HG02884 (cell line): ENCODE results near the gene TNFAIP6.
"Not testable (repeated sequence)": the region's sequence is repeated elsewhere in the genome, so short reads cannot be mapped to it uniquely, and the experiment has no call there.

ENCODE experiments used
- ATAC-seq: cut with Tn5 transposase; IDR thresholded peaks from one replicate; pipeline ENCODE4 v1.9.1; 2021; ENCODE audit warnings: mild to moderate bottlenecking, moderate library complexity; ENCODE audit not compliant: unreplicated experiment

Gene TNFAIP6

GRCh38 chr2:151357359-151357758 lies at the start of gene TNFAIP6:
Gene TNFAIP6, plus strand, starts transcription at chr2:151357592. Its CDS starts 75 bp downstream, at chr2:151357667.
- ATAC-seq, result no peak

- ATAC-seq, result not testable (repeated sequence)
These were observed 47.1 kb upstream of the TNFAIP6 start for GRCh38 chr2:151310313-151310712.

GRCh38 chr2:151312440-151312839 lies 45.0 kb upstream of the TNFAIP6 start:
- ATAC-seq, result not testable (repeated sequence)

GRCh38 chr2:151315381-151315903 lies 42.0 kb upstream of the TNFAIP6 start:
- no peak for ATAC-seq

- ATAC-seq, result no peak
These were observed 31.8 kb upstream of the TNFAIP6 start for GRCh38 chr2:151325581-151326095.

GRCh38 chr2:151326554-151326953 lies 30.8 kb upstream of the TNFAIP6 start:
- no peak for ATAC-seq

GRCh38 chr2:151329998-151330397 lies 27.4 kb upstream of the TNFAIP6 start:
- ATAC-seq, result no peak

GRCh38 chr2:151333083-151333482 lies 24.3 kb upstream of the TNFAIP6 start:
- ATAC-seq, result no peak

- no peak for ATAC-seq
These were observed 23.1 kb upstream of the TNFAIP6 start for GRCh38 chr2:151334082-151334815.

GRCh38 chr2:151336863-151337371 lies 20.5 kb upstream of the TNFAIP6 start:
- ATAC-seq, result no peak

GRCh38 chr2:151337643-151338042 lies 19.7 kb upstream of the TNFAIP6 start:
- ATAC-seq, result no peak

- ATAC-seq, result no peak
These were observed 19.3 kb upstream of the TNFAIP6 start for GRCh38 chr2:151338115-151338514.

GRCh38 chr2:151343073-151343472 lies 14.3 kb upstream of the TNFAIP6 start:
- ATAC-seq, result no peak

GRCh38 chr2:151344191-151344590 lies 13.2 kb upstream of the TNFAIP6 start:
- not testable (repeated sequence) for ATAC-seq

- no peak for ATAC-seq
These were observed 12.5 kb upstream of the TNFAIP6 start for GRCh38 chr2:151344906-151345305.

GRCh38 chr2:151347294-151347693 lies 10.1 kb upstream of the TNFAIP6 start:
- no peak for ATAC-seq

GRCh38 chr2:151347906-151348305 lies 9.5 kb upstream of the TNFAIP6 start:
- no peak for ATAC-seq

- ATAC-seq, result no peak
These were observed 6.7 kb upstream of the TNFAIP6 start for GRCh38 chr2:151350579-151351195.

- ATAC-seq, result no peak
These were observed 3.4 kb upstream of the TNFAIP6 start for GRCh38 chr2:151353995-151354394.

GRCh38 chr2:151354807-151355206 lies 2.6 kb upstream of the TNFAIP6 start:
- ATAC-seq, result no peak

GRCh38 chr2:151358166-151358970 lies 976 bp downstream of the TNFAIP6 start:
- no peak for ATAC-seq
